Nephron (organoid): ENCODE measurements around the gene PRR29.
"Not testable (repeated sequence)": the region's sequence is repeated elsewhere in the genome, so short reads cannot be mapped to it uniquely, and the experiment has no call there.

ENCODE experiments used
- H3K27ac Mint-ChIP-seq, 3 experiments: 2 replicates each; pipeline ENCODE4 v1.8.0; 2020; ENCODE audit warnings: mixed read lengths in 3 of 3, mild to moderate bottlenecking in 2 of 3, moderate library complexity in 1 of 3
- H3K27me3 Mint-ChIP-seq: 2 replicates; pipeline ENCODE4 v1.8.0; 2021; ENCODE audit warnings: low read depth, mild to moderate bottlenecking, moderate library complexity, mixed read lengths
- H3K36me3 Mint-ChIP-seq: 2 replicates; pipeline ENCODE4 v1.8.0; 2020; ENCODE audit warnings: low read depth, mixed read lengths
- H3K4me1 Mint-ChIP-seq: 2 replicates; pipeline ENCODE4 v1.8.0; 2020; ENCODE audit warnings: mixed read lengths
- H3K4me3 Mint-ChIP-seq, 3 experiments: 2 replicates each; pipeline ENCODE4 v1.8.0; 2020; ENCODE audit warnings: mild to moderate bottlenecking in 3 of 3, mixed read lengths in 3 of 3, moderate library complexity in 2 of 3
- H3K9me3 Mint-ChIP-seq: 2 replicates; pipeline ENCODE4 v1.8.0; 2020; ENCODE audit warnings: mixed read lengths
- CTCF ChIP-seq, 3 experiments: fragments of 200-600 bp; sonication (generic); IDR thresholded peaks; one replicate each; pipeline ENCODE4 v1.5.0; 2021; ENCODE audit warnings: antibody characterized with exemption in 3 of 3; ENCODE audit not compliant: unreplicated experiment in 3 of 3

The PRR29 gene

DNA sequence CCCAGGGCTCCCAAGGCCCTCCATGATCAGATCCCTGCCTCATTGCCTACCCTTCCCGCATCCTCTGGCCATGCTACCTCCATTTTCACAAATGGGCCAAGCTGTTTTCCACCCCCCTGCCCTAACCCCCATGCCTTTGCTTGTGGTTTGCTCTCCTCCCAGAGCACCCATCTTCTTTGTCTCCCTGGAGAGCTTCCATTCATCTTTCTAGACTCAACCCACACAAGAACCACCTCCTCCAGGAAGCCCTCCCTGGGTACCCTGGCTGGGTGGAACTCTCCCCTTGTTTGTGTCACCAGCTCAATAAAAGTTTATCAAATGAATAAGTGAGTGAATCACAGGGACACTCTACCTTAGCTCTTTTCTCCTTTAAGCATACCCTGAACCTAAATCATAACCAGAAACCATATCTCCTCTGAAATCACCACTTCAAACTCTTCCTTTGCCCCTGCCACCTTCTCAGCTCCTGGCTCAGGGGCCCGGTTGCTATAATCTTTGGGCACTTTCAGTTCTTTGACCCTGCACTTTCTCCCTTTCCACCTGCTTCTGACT lies 22.5 kb upstream of the PRR29 start:
- Mint-ChIP-seq H3K4me1 (peaks cover 15% of the 10 kb centered on the region), H3K27ac (peak overlapping the region in 1 of 3 experiments; percentile 43), H3K4me3 (no peak overlapping the region), H3K9me3 (peaks cover under 1% of the 10 kb centered on the region), H3K36me3 (no peaks in the 10 kb centered on the region), H3K27me3 (peaks cover 14% of the 10 kb centered on the region)
- no peak for TF ChIP-seq CTCF (IDR thresholded peaks at IDR 0.05; ENCODE audit: unreplicated experiment in 3 of 3)

DNA sequence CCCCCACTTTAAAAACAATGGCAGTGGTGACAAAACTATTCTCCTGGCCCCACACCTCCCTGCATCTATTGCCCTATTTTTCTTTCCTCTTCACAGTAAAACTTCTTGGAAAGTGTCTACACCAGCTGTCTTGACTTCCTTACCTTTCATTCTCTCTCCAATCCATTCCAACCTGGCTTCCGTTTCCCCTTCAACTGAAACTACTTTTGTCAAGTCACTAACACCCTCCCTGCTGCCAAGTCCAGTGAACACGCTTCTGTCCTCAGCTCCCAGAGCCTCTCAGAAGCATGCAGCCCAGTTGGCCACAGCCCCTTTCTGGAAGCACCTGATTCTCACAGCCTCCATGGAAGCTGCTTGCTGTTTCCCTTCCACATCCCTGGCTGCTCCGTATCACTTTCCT lies 21.4 kb upstream of the PRR29 start:
- Mint-ChIP-seq H3K4me3 (no peak overlapping the region), H3K9me3 (peaks cover 3% of the 10 kb centered on the region), H3K27me3 (peaks cover 14% of the 10 kb centered on the region), H3K27ac (no peak overlapping the region), H3K4me1 (peaks cover 18% of the 10 kb centered on the region), H3K36me3 (no peaks in the 10 kb centered on the region)
- TF ChIP-seq CTCF (IDR thresholded peaks at IDR 0.05; ENCODE audit: unreplicated experiment in 3 of 3) = no peak

GRCh38 chr17:63978272-63979200 lies 19.6 kb upstream of the PRR29 start:
- Mint-ChIP-seq H3K4me1 (peaks cover 18% of the 10 kb centered on the region), H3K36me3 (no peaks in the 10 kb centered on the region), H3K4me3 (no peak overlapping the region), H3K27me3 (peaks cover 14% of the 10 kb centered on the region), H3K27ac (no peak overlapping the region), H3K9me3 (peaks cover 14% of the 10 kb centered on the region)
- TF ChIP-seq CTCF (IDR thresholded peaks at IDR 0.05; ENCODE audit: unreplicated experiment in 3 of 3) = no peak

- H3K36me3 Mint-ChIP-seq, H3K27me3 Mint-ChIP-seq, H3K4me3 Mint-ChIP-seq: not testable (repeated sequence)
- H3K27ac Mint-ChIP-seq = peak overlapping the region in 2 of 3 experiments; percentile 2 to 16
- peaks cover 14% of the 10 kb centered on the region for H3K9me3 Mint-ChIP-seq
- peaks cover 17% of the 10 kb centered on the region for H3K4me1 Mint-ChIP-seq
These were observed 15.5 kb upstream of the PRR29 start for GRCh38 chr17:63982641-63983040.

GRCh38 chr17:63983320-63983719 lies 14.8 kb upstream of the PRR29 start:
- Mint-ChIP-seq H3K4me3 (no peak overlapping the region), H3K9me3 (peaks cover 14% of the 10 kb centered on the region), H3K27me3 (peaks cover 3% of the 10 kb centered on the region), H3K4me1 (peaks cover 17% of the 10 kb centered on the region), H3K27ac (peak overlapping the region in 1 of 3 experiments; percentile 74), H3K36me3 (no peaks in the 10 kb centered on the region)
- TF ChIP-seq CTCF (IDR thresholded peaks at IDR 0.05; ENCODE audit: unreplicated experiment in 3 of 3) = no peak

GRCh38 chr17:63984236-63984635 lies 13.9 kb upstream of the PRR29 start:
- no peak for TF ChIP-seq CTCF (IDR thresholded peaks at IDR 0.05; ENCODE audit: unreplicated experiment in 3 of 3)
- H3K9me3 Mint-ChIP-seq = peaks cover 14% of the 10 kb centered on the region
- peaks cover 17% of the 10 kb centered on the region for H3K4me1 Mint-ChIP-seq
- peak overlapping the region in 1 of 3 experiments; percentile 74 for H3K27ac Mint-ChIP-seq
- H3K4me3 Mint-ChIP-seq = no peak overlapping the region
- H3K27me3 Mint-ChIP-seq = peaks cover 3% of the 10 kb centered on the region
- no peaks in the 10 kb centered on the region for H3K36me3 Mint-ChIP-seq
